BE2C (cell line): Measurements from ENCODE around the gene PDGFRB.

Source experiments
- DNase-seq: peaks from one replicate; pipeline ENCODE4 v3.0.0-alpha.2; 2020
- H3K27me3 ChIP-seq: fragments of 250-450 bp; sonication (Bioruptor Pico); 2 replicates; pipeline ENCODE4 v1.5.1; 2020; ENCODE audit warnings: mild to moderate bottlenecking
- H3K36me3 ChIP-seq: fragments of 250-450 bp; sonication (Bioruptor Pico); 2 replicates; pipeline ENCODE4 v1.5.1; 2020; ENCODE audit warnings: mild to moderate bottlenecking
- H3K4me1 ChIP-seq: fragments of 250-450 bp; sonication (Bioruptor Pico); 2 replicates; pipeline ENCODE4 v1.5.1; 2020
- H3K4me3 ChIP-seq: 2 replicates; pipeline ENCODE4 v1.5.1; 2011; ENCODE audit warnings: low read depth, low read length
- H3K9me3 ChIP-seq: fragments of 250-450 bp; sonication (Bioruptor Pico); 2 replicates; pipeline ENCODE4 v1.5.1; 2020
- TF ChIP-seq, protein P1 (sequence below): IDR thresholded peaks from 2 replicates; pipeline ENCODE4 v1.5.1; 2012; ENCODE audit warnings: mild to moderate bottlenecking, low read depth, low read length

Gene PDGFRB

GRCh38 chr5:150153957-150154617, 1.6 kb downstream of the PDGFRB start:
- Histone ChIP-seq H3K36me3 (peaks cover 5% of the 10 kb centered on the region; the same call in 1 of the 2 replicates), H3K27me3 (no peaks in the 10 kb centered on the region), H3K4me3 (peak overlapping the region; percentile 85), H3K9me3 (no peaks in the 10 kb centered on the region), H3K4me1 (peaks cover 37% of the 10 kb centered on the region)
- TF ChIP-seq, protein P1, sequence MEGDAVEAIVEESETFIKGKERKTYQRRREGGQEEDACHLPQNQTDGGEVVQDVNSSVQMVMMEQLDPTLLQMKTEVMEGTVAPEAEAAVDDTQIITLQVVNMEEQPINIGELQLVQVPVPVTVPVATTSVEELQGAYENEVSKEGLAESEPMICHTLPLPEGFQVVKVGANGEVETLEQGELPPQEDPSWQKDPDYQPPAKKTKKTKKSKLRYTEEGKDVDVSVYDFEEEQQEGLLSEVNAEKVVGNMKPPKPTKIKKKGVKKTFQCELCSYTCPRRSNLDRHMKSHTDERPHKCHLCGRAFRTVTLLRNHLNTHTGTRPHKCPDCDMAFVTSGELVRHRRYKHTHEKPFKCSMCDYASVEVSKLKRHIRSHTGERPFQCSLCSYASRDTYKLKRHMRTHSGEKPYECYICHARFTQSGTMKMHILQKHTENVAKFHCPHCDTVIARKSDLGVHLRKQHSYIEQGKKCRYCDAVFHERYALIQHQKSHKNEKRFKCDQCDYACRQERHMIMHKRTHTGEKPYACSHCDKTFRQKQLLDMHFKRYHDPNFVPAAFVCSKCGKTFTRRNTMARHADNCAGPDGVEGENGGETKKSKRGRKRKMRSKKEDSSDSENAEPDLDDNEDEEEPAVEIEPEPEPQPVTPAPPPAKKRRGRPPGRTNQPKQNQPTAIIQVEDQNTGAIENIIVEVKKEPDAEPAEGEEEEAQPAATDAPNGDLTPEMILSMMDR: no peak; the same call in 1 of the 2 replicates
- DNase-seq: peak; percentile 64

GRCh38 chr5:150153483-150153882, 2.2 kb downstream of the PDGFRB start:
- Histone ChIP-seq H3K4me3 (peak overlapping the region; percentile 85), H3K4me1 (peaks cover 34% of the 10 kb centered on the region), H3K36me3 (peaks cover 5% of the 10 kb centered on the region; the same call in 1 of the 2 replicates), H3K9me3 (no peaks in the 10 kb centered on the region), H3K27me3 (no peaks in the 10 kb centered on the region)
- no peak for DNase-seq
- TF ChIP-seq, protein P1: no peak

DNA sequence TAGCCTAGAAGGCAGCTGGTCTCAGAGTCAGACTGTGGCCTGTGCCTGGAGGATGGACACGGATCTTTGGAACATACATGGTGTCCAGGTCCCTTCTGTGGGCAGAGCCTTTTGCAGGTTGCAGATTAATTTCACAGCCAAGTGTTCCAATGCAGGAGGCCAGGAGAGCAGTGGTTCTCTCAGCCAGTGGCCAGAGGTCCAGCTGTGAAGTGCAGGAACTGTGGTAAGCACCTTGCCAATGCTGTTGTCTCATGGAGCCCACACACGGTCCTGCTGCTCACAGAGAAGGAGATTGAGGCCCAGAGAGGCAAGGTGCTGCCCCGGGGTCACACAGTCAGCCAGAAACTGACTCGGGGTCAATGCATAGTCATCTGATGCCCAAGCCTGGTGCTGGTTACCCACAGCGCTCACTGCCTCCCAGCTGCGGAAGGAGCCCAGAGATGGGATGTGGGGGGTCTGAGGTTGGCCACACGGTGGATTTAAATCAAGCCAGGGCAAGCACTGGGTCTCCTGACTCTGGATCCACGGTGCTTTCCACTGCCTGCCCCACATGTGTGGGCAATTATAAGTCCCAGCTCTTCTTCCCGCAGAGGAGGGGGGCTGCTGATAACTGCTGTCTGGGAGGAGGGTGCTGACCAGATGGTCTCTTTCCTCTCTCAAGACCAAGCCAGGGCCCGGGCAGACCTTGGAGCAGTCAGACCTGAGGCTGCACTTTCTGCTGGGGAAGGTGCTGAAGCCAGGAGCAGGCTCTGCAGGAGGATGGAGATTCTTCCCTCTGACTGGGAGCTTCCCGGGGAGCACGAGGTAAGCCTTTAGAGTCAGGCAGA, 2.8 kb downstream of the PDGFRB start:
- TF ChIP-seq, protein P1: no peak

GRCh38 chr5:150149618-150150017, 6.0 kb downstream of the PDGFRB start:
- TF ChIP-seq, protein P1: no peak
- Histone ChIP-seq H3K9me3 (no peaks in the 10 kb centered on the region), H3K27me3 (no peaks in the 10 kb centered on the region), H3K4me1 (peaks cover 30% of the 10 kb centered on the region), H3K4me3 (no peak overlapping the region), H3K36me3 (peaks cover 5% of the 10 kb centered on the region; the same call in 1 of the 2 replicates)
- no peak for DNase-seq

More for the DNA sequence above, 2.8 kb downstream of the PDGFRB start:
- DNase-seq: peak; percentile 70
- no peaks in the 10 kb centered on the region for H3K9me3 ChIP-seq
- H3K4me3 ChIP-seq: peak overlapping the region; percentile 85
- H3K4me1 ChIP-seq: peaks cover 29% of the 10 kb centered on the region
- peaks cover 5% of the 10 kb centered on the region; the same call in 1 of the 2 replicates for H3K36me3 ChIP-seq
- H3K27me3 ChIP-seq: no peaks in the 10 kb centered on the region

- H3K4me1 ChIP-seq: peaks cover 33% of the 10 kb centered on the region
- H3K27me3 ChIP-seq: no peaks in the 10 kb centered on the region
- TF ChIP-seq, protein P1: no peak
- no peaks in the 10 kb centered on the region for H3K9me3 ChIP-seq
- no peak for DNase-seq
- H3K36me3 ChIP-seq: peaks cover 5% of the 10 kb centered on the region; the same call in 1 of the 2 replicates
- no peak overlapping the region for H3K4me3 ChIP-seq
These were observed 7.3 kb downstream of the PDGFRB start for GRCh38 chr5:150148117-150148927.
